ENCODE data around the gene OCA2.
"Not testable (repeated sequence)": the region's sequence is repeated elsewhere in the genome, so short reads cannot be mapped to it uniquely, and the experiment has no call there.

OCA2 gene

GRCh38 chr15:27713850-27714249 is 385.3 kb downstream of the OCA2 start:
- not testable (repeated sequence) for DNase-seq (ENCODE audit: low read depth)

- no peak for DNase-seq (ENCODE audit: low read depth)
Observed at GRCh38 chr15:27707257-27707656, 391.9 kb downstream of the OCA2 start.

GRCh38 chr15:27706300-27706699 is 392.8 kb downstream of the OCA2 start:
- DNase-seq (ENCODE audit: low read depth): no peak

DNA sequence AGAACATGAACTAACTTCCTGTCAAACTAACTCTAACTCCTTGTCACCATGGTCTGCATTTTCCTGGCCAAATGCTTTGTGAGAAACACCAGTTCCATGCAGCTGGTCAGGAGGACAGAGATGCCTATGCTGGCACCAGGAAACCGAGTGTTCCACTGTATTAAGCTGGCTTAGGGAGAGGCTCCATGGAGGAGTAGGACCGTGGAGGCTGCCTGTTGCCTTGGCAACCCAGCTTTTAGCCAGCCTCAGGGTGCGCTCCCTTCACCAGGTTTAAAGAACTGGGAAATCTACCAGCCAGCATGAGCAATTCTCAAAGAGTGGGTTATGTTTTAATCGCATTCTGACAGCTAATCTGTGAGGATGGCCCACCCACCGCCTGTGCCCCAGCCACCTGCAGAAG is 394.1 kb downstream of the OCA2 start:
- DNase-seq (ENCODE audit: low read depth): no peak

Measured in stimulated activated CD8-positive, alpha-beta memory T cell treated with anti-CD3 and anti-CD28 coated beads, Interleukin-15, amount 100 ng/mL, for 24 hours (primary cell).